Fibroblast of villous mesenchyme (primary cell): Measurements from ENCODE around the gene ZSWIM9. TPM values are rescaled to one million over a fixed set of nuclear protein-coding genes. Genes with fewer than 3 reads are reported as not detected.

Experiments used
- DNase-seq: peaks from one replicate; pipeline ENCODE4 v3.0.0-alpha.2; 2010; ENCODE audit warnings: low read depth
- H3K4me3 ChIP-seq: 2 replicates; pipeline ENCODE4 v1.5.1; 2011; ENCODE audit warnings: low read depth, mild to moderate bottlenecking, low read length
- CTCF ChIP-seq: IDR thresholded peaks from 2 replicates; pipeline ENCODE4 v1.5.1; 2012; ENCODE audit warnings: low read depth, mild to moderate bottlenecking, low read length; ENCODE audit not compliant: insufficient read depth
- total RNA-seq: library from RNA; depleted of rRNA; stranded (reverse); fragments of >200 nt; gene quantifications from 2 replicates; pipeline ENCODE4 v1.2.3, GENCODE V29; 2012

ZSWIM9 gene
- total RNA-seq, 1 donor: 2.2 TPM

DNA sequence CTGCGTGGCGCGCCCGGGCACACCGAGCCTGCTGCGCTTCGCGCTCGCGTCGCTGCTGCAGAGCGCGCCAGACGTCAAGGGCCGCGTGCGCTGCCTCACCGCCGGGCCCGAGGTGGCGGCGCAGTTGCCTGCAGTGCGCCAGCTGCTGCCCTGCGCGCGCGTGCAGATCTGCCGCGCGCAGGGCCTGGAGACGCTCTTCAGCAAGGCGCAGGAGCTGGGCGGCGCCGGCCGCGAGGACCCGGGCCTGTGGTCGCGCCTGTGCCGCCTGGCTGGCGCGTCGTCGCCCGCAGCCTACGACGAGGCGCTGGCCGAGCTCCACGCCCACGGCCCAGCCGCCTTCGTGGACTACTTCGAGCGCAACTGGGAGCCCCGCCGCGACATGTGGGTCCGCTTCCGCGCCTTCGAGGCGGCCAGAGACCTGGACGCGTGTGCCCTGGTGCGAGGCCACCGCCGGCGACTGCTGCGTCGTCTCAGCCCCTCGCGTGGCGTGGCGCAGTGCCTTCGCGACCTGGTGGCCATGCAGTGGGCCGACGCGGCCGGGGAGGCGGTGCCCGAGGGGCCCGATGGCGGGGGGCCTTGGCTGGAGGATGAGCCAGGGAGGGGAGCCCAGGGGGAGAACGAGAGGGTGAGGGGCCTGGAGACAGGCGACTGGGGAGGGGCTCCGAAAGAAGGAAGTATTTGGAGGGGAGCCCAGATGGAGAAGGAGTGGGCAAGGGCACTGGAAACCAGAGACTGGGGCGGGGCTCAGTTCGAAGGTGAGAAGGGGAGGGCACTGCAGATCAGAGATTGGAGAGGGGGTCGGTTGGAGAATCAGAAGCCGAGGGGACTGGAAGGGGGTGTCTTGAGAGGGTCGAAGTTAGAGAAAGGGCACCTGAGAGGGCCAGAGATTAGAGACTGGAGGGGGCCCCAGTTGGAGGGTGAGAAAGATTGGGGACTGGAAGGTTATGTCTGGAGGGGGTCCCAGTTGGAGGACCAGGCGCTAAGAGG lies 24.7 kb downstream of the ZSWIM9 start:
- no peak for TF ChIP-seq CTCF
- DNase-seq: no peak
- H3K4me3 ChIP-seq: no peak overlapping the region

- H3K4me3 ChIP-seq: no peak overlapping the region
- no peak for DNase-seq
- TF ChIP-seq CTCF: no peak
These were observed 25.9 kb downstream of the ZSWIM9 start for GRCh38 chr19:48196321-48196763.

GRCh38 chr19:48196933-48197665 lies 26.6 kb downstream of the ZSWIM9 start:
- no peak for TF ChIP-seq CTCF
- H3K4me3 ChIP-seq: no peak overlapping the region
- peak; percentile 29 for DNase-seq

DNA sequence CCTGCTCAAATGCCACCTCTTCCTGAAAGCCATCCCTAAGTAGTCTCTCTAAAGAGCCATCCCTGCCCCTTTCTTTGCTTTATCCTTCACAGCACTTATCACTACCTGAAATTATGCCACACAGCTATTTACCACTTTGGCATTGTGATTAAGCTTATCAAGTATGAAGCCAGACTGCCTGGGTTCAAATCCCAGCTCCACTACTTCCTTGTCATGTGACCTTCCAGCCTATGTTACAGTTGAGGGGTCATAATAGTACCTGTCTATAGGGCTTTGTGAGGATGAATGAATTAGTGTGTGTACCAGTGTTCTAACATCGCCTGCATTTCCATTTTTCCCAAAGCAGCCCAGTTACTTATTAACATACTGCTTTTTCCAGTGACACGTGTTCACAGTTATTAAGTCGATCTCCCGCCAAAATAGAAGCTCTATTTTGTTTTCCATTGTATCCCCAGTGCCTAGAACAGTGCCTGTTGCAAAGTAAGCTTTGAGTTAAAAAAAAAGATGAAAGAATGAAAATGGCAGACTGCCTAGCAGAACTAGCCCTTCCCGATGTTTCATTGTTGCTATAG lies 32.8 kb downstream of the ZSWIM9 start:
- no peak for TF ChIP-seq CTCF
- DNase-seq: no peak
- peak overlapping the region; percentile 95 for H3K4me3 ChIP-seq

DNA sequence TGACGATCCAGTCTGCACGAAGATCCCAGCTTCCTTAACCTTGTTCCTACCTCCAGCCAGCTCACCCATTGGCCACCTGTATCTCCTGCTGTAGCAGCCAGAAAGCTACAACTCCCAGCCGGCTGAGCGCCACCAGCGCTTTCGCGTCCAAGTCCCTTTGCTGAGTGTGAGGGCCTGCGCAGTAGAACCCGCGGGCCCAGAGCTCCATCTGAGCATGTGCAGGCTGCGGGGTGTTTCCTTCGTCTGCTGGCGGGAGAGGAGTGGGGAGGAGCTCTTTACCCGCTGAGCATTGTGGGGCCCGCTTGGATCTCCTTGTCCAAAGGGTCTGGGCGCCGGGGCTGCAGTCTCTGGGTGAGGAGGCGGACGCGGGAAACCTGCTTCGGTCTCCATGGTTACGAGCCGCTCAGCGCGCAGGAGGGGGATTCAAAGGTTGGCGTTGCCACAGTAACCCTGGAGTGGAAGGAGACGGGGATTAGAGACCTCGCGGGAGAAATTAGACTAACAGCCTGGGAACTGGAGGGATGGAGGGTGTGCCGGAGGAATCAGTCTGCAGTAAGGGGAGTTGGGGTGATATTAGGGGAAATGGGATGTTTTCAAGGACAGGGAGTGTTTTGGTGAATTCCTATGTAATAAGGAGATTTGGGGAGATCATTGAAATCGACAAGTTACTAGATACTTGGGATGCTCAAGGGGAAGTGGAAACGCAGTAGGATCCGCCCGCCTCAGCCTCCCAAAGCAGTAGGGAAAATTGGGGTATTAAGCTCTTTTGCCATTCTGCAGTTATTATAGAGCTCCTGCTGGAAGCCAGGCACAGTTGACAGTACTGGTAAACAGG lies 33.5 kb downstream of the ZSWIM9 start:
- DNase-seq: peak; percentile 93
- TF ChIP-seq CTCF: no peak
- H3K4me3 ChIP-seq: peak overlapping the region; percentile 95
